ENCODE measurements around the gene FBN2. TPM values are rescaled to one million over a fixed set of nuclear protein-coding genes. Genes with fewer than 3 reads are reported as not detected.

Gene FBN2
- total and polyA plus RNA-seq, 9 of the 15 experiments (the other 6 are each of a cell fraction or from before 2014, with no cell fraction given) = 0.01 to 0.09 TPM; not detected in 7

- Histone ChIP-seq H2AFZ (ENCODE audit: low read depth, low read length) (no peak overlapping the region), H3K79me2 (ENCODE audit: control insufficient read depth, insufficient read depth, low read length) (no peaks in the 10 kb centered on the region), H3K9me1 (ENCODE audit: control insufficient read depth, insufficient read depth, low read length) (no peaks in the 10 kb centered on the region), H3K27ac (ENCODE audit: extremely low read depth, low read depth, low read length) (no peak overlapping the region), H4K20me1 (replicated peaks; ENCODE audit: control insufficient read depth, insufficient read depth, low read length) (no peaks in the 10 kb centered on the region), H3K36me3 (ENCODE audit: control insufficient read depth, insufficient read depth, low read length) (no peaks in the 10 kb centered on the region), H3K4me3 (no peak overlapping the region), H3K27me3 (ENCODE audit: control insufficient read depth in 2 of 2, insufficient read depth in 2 of 2, low read length in 2 of 2) (no peaks in the 10 kb centered on the region), H3K9ac (ENCODE audit: insufficient read depth in 1 of 2, low read depth in 2 of 2, low read length in 2 of 2) (no peak overlapping the region), H3K4me1 (replicated peaks in 1 of 2; ENCODE audit: control insufficient read depth in 2 of 2, insufficient read depth in 2 of 2, low read length in 2 of 2) (no peaks in the 10 kb centered on the region), H3K9me3 (replicated peaks; ENCODE audit: control insufficient read depth, insufficient read depth, low read depth, low read length) (no peaks in the 10 kb centered on the region), H3K4me2 (ENCODE audit: insufficient read depth, low read length) (no peak overlapping the region)
- WGBS (ENCODE audit: insufficient coverage, low coverage, missing lambda C conversion rate) = 0% methylated on average over 1 of the region's 1 CpG
- CTCF ChIA-PET (ENCODE audit: low intra/inter-chr PET ratio) = no interaction called here
- ATAC-seq = no peak
- in situ Hi-C loops (cut with MboI) = no loop called here
- no peak for FAIRE-seq
- no TSS peak for BruUV-seq (replicated peaks)
- POLR2A ChIA-PET = no interaction called here
- no peak for DNase-seq (ENCODE audit: extremely low read depth in 1 of 4, low spot score in 3 of 4)
- intact Hi-C loops (cut with micrococcal nuclease) = no loop called here
- TF ChIP-seq USF2 (CRISPR knock-in tag; IDR thresholded peaks at IDR 0.05) = no peak
- TF ChIP-seq ID3 (CRISPR knock-in tag; IDR thresholded peaks at IDR 0.05) = no peak
- no peak for TF ChIP-seq ID3 (tag; IDR thresholded peaks at IDR 0.05)
- TF ChIP-seq KLF13 (tag; IDR thresholded peaks at IDR 0.05; ENCODE audit: borderline replicate concordance, low read depth) = no peak
- no peak for TF ChIP-seq ARID4B (CRISPR knock-in tag; IDR thresholded peaks at IDR 0.05)
- TF ChIP-seq RNF2 (IDR thresholded peaks at IDR 0.05) = no peak
Observed at GRCh38 chr5:128407944-128408343, 130.1 kb downstream of the FBN2 start.
